ENCODE data around the gene GJD2. TPM values are rescaled to one million over a fixed set of nuclear protein-coding genes. Genes with fewer than 3 reads are reported as not detected.
A peak's percentile ranks its signal among the peaks of the same experiment; 100 is the strongest.

GJD2 gene
- polyA plus RNA-seq, 4 donors = 0.04 TPM; not detected in 3

GRCh38 chr15:34729056-34729455 is 25.7 kb downstream of the GJD2 start:
- DNase-seq (ENCODE audit: low read depth in 4 of 4, low spot score in 3 of 4) = no peak

DNA sequence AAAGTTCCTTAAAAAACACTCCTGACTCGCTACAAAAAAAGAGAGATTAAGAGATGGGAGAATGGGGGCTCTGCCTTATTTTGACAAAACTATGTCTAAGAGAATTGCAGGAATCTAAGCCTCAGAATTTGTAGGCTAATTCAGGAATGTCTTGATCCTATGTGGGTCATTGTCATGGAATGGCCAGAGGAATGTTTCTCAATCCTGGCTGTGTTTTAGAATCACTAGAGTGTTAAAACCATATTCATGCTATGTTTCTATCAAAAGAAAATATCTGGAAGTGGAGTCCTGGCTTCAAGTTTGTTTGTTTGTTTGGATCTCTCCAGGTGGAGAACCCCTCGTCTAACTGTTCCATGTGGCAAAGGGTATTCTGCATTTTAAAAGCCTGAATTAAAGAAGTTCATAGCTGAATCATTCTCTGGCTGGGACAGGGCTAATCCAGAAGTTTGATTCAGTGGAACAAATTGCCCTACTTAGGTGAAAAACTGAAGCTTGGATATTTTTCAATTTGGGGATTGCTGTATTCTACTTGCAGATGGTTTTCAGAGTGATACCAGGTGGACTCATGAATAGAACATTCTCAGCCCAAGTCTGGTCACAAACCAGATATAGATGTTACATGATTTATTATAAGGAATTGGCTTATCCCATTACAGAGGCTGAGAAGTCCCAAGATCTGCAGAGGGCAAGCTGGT is 28.2 kb downstream of the GJD2 start:
- no peak for DNase-seq (ENCODE audit: low read depth in 4 of 4, low spot score in 3 of 4)

GRCh38 chr15:34725556-34725955 is 29.2 kb downstream of the GJD2 start:
- DNase-seq (ENCODE audit: low read depth in 4 of 4, low spot score in 3 of 4) = no peak

DNA sequence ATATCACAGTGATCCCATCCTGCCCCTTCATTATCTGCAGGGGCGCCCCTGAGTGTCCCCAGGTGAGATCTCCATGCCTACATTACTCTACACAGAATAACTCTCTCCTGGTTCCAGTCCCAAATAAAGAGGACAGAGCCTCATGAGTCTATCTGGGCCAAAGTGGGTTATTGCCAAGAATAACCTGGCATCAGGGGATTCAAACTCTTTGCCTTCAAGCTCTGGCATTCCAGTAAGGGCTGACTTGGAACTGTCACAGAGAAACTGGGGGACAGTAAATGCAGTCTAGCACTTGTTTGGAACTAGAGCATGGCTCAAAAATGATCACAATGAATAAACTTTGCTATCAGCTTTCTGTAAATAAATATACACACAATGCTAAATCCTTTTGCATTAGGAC is 30.3 kb downstream of the GJD2 start:
- no peak for DNase-seq (ENCODE audit: low read depth in 4 of 4, low spot score in 3 of 4)

- DNase-seq (ENCODE audit: low read depth in 4 of 4, low spot score in 3 of 4) = no peak
Observed at GRCh38 chr15:34722439-34722836, 32.4 kb downstream of the GJD2 start.

- no peak for DNase-seq (ENCODE audit: low read depth in 4 of 4, low spot score in 3 of 4)
Observed at GRCh38 chr15:34721802-34722438, 32.9 kb downstream of the GJD2 start.

GRCh38 chr15:34721157-34721801 is 33.5 kb downstream of the GJD2 start:
- no peak for DNase-seq (ENCODE audit: low read depth in 4 of 4, low spot score in 3 of 4)

GRCh38 chr15:34719695-34720094 is 35.1 kb downstream of the GJD2 start:
- DNase-seq (ENCODE audit: low read depth in 4 of 4, low spot score in 3 of 4) = no peak

DNA sequence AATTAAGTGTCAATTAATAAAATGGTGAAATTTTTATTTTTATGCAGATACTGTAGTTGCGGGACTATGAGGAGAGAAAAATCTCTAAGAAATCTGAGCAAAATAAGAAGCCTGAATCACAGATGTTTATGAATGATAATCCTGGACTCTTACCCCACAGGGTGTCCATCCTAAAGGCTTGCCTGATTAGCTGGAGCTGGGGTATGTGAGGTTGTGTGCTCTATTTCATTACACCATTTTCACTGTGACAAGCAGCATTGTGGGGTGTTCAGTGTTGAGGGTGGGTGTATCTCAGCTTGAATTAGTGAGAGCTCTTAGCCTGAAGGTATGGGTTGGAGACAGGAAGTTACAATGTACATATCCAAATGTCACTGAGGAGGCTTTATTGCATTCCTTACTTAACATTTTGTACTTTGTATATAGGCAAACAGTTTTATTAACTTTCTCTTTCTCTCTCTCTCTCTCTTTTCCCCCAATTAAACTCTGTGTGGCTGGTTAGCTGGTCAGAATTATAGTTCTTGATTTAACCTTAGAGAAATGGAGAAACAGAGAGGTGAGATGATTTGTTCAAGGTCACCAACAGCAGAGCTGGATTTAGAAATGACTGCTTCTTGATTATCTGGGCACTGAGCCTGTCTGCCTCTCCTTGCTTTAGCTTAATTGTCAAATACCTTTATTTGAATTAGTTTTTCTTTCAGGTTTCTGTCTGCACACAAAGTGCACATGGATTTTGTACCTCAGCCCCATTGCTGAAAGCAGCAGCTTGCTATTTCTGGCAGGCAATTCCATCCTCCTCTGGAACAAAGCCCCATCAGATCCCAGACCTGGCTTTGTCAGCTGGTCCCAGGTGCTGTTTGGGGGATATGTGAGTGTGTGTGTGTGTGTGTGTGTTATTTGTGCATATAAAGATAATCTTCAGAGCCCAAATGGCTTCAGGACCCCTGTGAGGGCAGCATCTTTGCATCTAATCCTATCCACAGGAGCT is 35.8 kb downstream of the GJD2 start:
- no peak for DNase-seq (ENCODE audit: low read depth in 4 of 4, low spot score in 3 of 4)

DNA sequence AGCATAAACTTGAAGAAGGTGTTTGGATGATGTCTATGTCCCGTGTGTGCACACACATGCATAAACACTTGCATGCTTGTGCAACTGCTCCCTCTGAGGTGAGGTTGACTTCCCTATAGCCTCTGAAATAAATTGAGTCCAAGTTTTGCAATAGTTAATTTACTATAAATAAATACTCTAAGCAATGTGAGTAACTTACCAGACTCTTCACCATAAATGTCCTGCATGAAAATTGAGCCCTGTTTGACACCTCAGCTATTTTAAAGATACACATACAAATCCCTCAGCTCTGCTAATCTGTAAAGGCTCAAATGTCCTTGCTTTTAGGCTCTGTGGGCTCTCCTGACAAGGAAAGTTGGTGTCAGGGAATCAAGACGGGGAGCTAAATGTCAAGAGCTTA is 37.1 kb downstream of the GJD2 start:
- no peak for DNase-seq (ENCODE audit: low read depth in 4 of 4, low spot score in 3 of 4)

DNA sequence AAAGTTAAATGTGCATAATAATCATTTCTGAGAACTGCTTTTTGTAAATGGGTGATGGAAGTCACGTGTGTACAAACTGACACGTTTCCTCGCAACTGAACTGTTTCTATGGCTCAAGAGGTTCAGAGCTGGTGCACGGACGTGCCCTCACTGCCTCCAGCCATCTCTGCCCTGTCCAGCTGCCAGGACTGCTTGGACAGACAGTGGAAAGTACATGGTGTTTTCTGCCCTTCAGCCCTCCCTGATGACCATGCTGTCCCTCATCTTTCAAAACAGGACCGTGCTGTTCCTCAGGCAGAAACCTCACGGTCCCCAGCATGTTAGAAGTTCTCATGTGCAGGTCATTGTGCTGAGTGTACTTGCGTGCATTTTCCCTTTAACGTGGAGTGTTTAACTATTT is 38.7 kb downstream of the GJD2 start:
- DNase-seq (ENCODE audit: low read depth in 4 of 4, low spot score in 3 of 4) = no peak

GRCh38 chr15:34714476-34715121 is 40.2 kb downstream of the GJD2 start:
- DNase-seq (ENCODE audit: low read depth in 4 of 4, low spot score in 3 of 4) = no peak

GRCh38 chr15:34713635-34714034 is 41.2 kb downstream of the GJD2 start:
- DNase-seq (ENCODE audit: low read depth in 4 of 4, low spot score in 3 of 4) = no peak

GRCh38 chr15:34709866-34710265 is 44.9 kb downstream of the GJD2 start:
- no peak for DNase-seq (ENCODE audit: low read depth in 4 of 4, low spot score in 3 of 4)

- peak in 1 of 4 donors; percentile 24 for DNase-seq (ENCODE audit: low read depth in 4 of 4, low spot score in 3 of 4)
Observed at GRCh38 chr15:34708422-34708821, 46.4 kb downstream of the GJD2 start.

DNA sequence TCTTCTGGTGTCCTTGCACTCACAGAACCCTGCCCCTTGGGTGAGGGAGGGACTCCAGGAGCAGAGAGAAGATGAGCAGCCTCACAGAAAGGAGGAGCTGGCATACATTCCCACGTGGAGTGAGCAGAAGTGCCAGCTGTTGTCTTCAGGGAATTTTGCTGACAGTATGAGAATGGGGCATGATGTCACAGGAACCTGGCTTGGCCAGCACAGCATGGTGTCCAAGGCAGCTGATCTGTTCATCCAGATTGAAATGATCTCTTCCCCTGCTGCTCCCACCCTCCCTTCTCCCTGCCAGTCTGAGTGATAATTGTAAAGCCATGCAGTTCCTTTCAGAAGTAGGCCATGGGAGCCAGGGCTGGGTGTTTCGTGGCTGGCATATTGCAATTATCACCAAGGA is 53.3 kb downstream of the GJD2 start:
- DNase-seq (ENCODE audit: low read depth in 4 of 4, low spot score in 3 of 4) = no peak

All from left renal pelvis (tissue), 4 donors.